IPS-11a (cell line): ENCODE results near the gene ABCC1.
"Not testable (repeated sequence)": the region's sequence is repeated elsewhere in the genome, so short reads cannot be mapped to it uniquely, and the experiment has no call there.

Source experiments
- H3K4me3 ChIP-seq: one replicate; pipeline ENCODE4 v1.5.1; 2013; ENCODE audit warnings: low read depth, low read length, control low read depth

The ABCC1 gene

DNA sequence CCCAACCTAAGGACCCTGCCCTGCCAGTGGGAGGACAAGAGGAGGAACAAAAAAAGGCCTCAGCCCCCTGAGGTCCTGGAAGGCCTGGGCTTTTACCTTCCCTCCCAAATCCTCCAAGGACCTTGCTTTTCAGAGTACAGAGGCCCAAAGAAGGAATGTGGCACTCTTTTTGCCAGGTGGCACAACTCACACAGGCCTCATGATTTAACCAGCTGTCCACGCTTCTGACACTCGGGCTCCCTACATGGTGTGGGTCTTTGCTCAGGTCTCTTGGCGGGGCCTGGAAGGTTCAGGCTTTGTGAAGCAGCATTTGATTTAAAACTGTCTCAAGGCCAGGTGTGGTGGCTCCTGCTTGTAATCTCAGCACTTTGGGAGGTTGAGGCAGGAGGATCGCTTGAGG is 153.3 kb downstream of the ABCC1 start:
- H3K4me3 ChIP-seq, result no peak overlapping the region

DNA sequence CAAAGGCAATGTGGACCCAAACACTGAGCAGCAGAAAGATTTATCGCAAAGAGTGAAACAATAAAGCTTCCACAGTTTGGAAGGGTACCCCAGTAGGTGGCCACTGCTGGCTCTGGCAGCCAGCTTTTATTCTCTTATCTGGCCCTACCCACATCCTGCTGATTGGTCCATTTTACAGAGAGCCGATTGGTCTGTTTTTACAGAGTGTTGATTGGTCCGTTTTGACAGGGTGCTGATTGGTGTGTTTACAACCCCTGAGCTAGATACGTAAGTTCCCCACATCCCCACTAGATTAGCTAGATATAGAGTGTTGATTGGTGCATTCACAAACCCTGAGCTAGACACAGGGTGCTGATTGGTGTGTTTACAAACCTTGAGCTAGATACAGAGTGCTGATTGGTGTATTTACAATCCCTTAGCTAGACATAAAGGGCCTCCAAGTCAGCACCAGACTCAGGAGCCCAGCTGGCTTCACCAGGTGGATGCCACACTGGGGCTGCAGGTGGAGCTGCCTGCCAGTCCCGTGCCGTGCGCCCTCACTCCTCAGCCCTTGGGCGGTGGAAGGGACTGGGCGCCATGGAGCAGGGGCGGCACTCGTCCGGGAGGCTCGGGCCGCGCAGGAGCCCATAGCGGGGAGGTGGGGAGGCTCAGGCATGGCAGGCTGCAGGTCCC is 154.9 kb downstream of the ABCC1 start:
- H3K4me3 ChIP-seq, result not testable (repeated sequence)

DNA sequence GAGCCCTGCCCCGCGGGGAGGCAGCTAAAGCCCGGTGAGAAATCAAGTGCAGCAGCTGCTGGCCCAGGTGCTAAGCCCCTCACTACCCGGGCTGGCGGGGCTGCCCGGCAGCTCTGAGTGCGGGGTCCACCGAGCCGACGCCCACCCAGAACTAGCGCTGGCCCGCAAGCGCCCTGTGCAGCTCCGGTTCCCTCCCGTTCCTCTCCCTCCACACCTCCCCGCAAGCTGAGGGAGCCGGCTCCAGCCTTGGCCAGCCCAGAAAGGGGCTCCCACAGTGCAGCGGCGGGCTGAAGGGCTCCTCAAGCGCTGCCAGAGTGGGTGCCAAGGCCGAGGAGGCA is 155.4 kb downstream of the ABCC1 start:
- H3K4me3 ChIP-seq, result not testable (repeated sequence)

DNA sequence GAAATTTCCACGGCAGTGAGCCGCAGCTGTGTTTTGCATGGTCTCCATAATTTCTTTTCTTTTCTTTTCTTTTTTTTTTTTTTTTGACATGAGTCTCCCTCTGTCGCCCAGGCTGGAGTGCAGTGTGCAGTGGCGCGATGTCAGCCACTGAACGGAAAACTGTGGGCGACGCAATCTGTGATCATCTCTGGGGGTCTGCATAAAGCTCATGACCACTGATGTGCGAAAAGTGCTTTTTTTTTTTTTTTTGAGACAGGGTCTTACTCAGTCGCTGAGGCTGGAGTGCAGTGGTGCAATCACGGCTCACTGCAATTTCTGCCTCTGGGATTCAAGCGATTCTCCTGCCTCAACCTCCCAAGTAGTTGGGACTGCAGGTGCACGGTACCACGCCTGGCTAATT is 156.2 kb downstream of the ABCC1 start:
- no peak overlapping the region for H3K4me3 ChIP-seq

DNA sequence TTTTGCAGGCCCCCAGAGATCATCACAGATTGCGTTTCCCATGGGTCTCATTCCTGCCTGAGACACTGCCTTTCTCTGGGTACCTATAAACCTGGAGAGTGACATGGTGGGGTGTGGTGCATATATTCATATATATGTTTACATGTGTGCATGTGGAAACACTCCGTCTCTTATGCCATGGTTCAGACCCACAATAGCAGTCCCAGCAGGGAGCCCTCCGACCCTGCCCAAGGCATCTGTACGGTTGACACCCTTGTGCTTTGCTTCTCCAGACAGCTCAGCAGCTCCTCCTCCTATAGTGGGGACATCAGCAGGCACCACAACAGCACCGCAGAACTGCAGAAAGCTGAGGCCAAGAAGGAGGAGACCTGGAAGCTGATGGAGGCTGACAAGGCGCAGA is 157.1 kb downstream of the ABCC1 start:
- H3K4me3 ChIP-seq, result no peak overlapping the region

DNA sequence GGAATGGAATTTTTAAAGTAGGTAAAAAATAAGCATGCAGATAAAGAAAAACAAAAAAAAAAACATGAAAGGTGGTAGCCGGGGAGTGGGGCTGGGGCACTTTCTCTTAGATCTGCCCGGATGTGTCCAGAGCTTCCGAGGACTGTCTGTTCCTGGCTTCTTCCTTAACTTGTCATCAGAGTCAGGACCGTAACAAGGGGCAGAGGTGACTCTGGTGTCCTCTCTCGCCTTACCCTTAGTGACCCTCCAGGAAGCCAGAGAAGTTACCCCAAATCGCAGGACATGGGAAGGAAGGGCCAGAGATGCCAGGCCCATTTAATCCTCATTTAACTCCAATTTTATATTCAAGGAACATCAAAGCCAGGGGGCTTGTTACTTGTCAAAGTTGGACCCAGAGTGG is 158.4 kb downstream of the ABCC1 start:
- no peak overlapping the region for H3K4me3 ChIP-seq

DNA sequence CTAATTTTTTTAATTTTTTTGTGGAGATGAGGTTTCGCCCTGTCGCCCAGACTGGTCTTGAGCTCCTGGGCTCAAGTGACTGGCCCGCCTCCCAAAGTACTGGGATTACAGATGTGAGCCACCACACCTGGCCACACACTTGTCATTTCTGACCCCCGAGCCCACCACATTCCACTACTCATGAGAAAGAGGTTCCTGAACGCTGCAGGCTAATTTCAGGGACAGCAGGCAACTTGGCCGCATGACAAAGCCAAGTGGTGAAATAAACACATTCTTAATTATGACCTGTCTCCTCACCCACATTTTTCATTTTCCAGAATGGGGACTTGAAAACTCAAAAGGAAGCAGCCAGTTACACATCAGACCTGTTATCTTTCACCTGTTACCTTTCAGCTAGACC is 159.3 kb downstream of the ABCC1 start:
- H3K4me3 ChIP-seq, result no peak overlapping the region

DNA sequence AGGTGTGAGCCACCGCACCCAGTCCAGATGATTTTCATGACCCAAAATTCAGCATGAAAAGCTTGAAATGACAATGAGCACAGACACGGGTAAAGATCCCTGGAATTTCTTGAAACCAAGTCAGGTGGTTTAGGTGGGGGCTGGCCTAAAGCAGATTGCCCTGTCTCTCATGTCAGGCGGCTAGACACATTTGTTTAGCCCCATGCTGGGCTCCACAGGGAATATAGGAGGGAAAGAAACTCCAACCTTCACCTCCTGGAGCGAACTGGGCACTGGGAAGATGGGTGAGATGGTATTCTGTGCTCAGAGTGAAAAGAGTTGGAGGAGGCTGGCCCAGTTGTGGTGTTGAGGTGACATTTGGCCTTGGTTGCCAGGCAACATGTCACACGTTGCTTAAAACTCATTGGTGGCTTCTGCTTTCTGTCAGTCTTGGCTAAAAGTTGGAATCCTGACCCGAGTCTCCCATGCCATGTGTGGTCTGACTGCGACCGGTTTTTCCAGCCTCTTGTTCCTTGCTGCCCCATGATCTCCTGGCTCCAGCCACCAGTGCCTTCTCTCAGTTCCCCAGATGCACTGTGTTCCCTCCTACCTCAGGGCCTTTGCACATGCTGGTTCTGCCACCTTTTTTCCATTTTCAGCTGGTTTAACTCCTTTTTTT is 160.2 kb downstream of the ABCC1 start:
- no peak overlapping the region for H3K4me3 ChIP-seq

DNA sequence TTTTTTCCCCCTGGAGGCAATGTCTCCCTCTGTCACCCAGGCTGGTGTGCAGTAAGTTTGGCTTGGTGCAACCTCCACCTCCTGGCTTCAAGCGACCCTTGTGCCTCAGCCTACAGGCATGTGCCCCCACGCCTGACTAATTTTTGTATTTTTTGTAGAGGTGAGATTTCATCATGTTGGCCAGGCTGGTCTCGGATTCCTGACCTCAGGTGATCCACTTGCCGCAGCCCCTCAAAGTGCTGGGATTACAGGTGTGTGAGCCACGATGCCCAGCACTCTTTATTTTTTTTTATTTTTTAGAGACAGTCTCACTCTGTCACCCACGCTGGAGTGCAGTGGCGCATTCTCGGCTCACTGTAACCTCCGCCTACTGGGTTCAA is 160.7 kb downstream of the ABCC1 start:
- H3K4me3 ChIP-seq, result no peak overlapping the region

DNA sequence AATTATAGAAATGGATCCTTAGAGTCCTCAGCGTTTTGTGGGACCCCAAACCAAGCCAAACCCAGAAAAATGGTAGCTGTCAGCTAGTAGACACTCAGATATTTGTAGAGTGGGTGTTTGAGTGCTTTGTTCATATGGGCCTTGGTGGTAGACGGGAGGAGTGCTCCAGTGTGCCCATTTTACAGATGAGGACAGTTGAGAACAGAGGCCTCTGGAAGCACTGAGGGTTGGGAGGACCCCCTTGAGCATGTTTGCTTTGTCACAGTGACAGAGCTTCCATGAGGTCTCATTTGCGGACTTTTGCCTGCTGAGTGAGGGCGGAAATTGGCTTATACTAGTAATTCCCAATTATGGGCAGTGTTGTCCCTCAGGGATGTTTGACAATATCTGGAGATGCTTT is 162.2 kb downstream of the ABCC1 start:
- H3K4me3 ChIP-seq, result no peak overlapping the region

DNA sequence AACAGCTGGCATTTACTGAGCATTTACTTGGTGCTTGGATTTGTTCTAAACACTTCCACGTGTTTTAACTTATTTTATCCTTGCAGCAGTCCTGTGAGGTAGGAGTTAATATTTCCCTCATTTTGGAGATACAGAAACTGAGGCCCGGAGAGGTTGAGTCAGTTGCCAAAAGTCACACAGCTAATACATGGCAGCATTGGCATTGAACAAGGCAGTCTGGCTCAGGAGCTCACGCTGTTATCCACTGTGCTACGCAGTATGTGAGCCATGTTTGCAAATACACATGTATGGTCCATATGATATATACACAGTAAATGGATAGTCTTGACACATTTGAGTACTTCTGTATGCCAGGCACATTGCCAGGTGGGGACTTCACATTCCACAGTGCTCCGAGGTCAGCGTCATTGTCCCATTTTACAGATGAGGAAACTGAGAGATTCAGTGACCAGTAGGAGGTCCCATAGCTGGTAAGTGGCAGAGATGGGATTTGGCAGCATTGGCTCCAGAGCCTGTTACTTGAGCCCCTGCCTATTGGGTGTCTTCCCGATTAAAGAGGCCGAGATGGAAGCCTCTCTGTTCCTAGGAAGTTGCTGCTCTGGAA is 163.1 kb downstream of the ABCC1 start:
- H3K4me3 ChIP-seq, result no peak overlapping the region

DNA sequence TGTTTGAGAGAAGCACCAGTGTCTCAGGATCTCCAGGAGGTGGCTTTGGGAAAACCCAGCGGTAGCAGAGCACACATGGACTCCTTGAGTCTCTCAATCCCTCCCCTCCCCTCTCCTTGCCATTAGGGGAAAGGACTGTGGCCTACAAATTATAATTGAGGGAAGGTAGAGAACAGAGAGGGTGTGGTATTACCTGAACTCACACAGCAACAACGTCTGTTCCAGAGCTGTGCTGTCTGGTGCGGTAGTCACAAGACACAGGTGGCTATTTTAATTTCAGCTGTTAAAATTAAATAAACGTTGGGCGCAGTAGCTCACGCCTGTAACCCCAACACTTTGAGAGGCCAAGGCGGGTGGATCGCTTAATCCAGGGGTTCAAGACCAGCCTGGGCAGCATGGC is 163.7 kb downstream of the ABCC1 start:
- H3K4me3 ChIP-seq, result no peak overlapping the region

DNA sequence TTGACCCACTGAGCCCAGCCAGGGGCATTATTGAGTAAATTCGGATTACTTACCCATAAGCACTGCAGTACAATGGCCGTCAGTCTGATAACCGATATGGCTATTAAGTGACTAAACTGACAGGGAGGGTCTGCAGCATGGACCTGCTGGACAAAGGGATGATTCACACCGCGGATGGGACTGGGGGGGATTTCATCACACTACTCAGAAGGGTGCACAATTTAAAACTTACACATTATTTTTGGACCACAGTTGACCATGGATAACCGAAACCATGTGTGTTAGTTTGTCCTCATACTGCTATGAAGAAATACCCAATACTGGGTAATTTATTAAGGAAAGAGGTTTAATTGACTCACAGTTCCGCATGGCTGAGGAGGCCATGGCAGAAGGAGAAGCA is 167.4 kb downstream of the ABCC1 start:
- H3K4me3 ChIP-seq, result no peak overlapping the region

DNA sequence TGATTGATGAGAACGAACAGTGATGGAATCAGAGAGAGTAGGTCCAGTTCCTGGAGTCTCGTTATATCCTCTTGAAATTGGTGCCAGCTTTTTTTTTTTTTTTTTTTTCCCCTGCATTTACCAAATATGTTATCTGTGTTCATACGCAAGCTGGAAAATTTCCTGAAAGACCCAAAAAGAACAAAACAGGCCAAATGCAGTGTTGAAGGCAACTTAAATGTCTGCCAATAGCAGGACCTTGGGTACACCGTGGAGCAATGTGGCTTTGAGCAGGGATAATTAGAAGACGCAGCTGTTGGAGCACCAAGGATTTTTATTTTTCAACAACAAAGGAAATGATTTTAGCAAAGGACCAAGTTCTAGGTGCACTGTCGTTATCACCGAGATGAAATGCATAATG is 168.9 kb downstream of the ABCC1 start:
- no peak overlapping the region for H3K4me3 ChIP-seq

DNA sequence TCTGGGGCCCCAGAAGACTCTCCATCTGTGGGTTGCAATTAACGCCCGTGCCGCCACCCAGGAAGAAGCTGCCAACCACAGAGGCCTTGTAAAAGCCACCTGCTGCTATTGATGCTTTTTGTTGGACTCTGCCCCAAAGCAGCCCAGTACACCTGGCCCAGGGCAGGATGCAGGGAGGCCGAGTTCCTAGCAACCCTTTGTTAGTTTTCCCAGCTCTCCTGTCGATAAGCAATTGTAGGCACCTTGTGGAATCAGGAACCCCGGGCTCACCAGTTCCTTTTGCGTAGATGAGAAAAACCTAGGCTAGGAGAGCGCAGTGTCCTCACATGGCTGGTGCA is 170.6 kb downstream of the ABCC1 start:
- H3K4me3 ChIP-seq, result no peak overlapping the region

DNA sequence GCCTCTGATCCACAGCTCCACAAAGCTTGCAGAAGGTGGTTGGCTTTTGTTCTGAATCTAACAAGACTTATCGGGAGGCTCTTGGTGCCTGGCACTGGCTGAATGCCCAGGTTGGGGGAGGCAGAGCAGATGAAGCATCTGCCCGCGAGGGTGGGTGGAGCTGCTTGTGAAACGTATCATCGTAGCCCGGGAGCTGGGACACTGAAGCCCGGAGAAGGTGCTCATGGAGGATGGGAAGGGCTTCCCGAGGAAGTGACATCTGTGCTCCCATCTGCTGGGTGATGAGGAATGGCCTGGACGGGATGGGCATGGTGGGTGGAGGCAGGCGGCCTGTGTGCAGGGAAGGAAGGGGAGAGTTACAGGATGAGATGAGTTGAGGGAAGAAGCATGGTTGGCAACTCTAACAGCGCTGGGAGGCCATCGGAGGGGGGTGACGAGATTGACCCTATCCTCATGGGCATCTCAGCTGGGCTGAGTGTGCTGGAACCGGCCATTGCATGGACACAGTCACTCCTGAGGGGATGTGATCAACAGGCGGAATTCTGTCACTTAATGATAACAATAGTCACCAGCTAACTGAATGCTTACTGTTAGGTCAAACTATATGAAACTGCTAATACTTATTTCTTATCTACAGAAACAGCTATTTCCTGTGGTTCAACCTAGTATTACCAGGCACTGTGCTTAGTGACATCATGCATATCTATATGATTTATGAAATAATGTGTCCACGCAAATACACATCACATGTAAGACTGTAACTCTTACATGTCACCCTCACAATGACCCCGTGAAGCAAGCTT is 171.2 kb downstream of the ABCC1 start:
- H3K4me3 ChIP-seq, result no peak overlapping the region

DNA sequence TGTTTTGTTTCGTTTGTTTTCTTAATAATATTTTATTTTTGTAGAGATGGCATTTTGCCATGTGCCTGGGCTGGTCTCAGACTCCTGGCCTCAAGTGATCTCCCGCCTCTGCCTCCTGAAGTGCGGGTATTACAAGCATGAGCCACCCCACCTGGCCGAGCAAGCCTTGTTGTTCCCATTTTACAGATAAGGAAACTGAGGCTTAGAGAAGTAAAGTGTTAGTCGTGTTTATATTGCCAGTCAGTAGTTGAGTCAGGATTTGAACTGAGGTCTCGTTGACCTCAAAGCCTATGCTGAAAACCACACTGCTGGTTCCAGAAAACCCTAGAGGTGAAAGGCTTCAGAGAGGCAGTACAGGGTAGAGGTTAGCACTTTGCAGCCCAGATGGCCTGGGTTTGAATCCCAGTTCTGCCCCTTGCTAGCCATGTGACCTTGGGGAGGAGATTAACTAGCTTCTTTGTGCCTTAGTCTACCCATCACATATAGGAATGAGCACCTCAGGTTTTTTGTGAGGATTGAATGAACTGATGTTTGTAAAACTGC is 171.8 kb downstream of the ABCC1 start:
- no peak overlapping the region for H3K4me3 ChIP-seq

DNA sequence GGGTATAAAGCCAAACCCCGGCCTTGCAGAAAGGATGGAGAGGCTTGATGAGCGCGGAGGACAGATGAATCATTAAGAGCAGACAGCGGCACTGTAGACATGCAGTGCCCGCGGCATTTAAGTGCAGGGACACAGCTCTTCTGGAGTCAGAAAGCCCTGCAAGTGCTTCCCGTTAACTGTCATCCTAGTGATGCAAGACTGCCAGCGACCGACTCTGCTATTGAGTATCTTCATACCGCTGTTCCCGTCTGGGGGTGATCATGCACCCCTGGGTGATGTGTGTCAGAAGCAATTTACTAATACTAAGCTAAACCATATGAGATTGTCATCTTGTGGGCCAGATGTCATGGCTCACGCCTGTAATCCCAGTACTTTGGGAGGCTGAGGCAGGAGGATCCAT is 172.8 kb downstream of the ABCC1 start:
- H3K4me3 ChIP-seq, result no peak overlapping the region

DNA sequence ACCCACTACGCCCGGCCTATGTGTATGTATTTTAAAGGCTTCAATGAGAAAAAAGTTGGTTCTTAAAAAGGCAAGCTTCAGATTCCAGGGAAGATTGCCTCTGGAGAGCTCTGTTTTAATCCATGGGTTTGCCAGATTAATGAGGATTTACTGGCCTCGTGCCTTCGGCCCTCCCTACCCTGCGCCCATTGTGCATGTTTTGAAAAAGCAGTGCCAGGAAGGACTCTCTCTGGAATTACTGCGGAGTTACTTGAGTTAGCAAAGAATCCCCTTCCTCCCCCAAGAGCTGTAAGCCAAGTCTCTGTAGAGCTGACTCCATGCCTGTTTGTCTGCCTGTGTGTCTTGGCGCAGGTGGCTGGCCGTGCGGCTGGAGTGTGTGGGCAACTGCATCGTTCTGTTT is 175.0 kb downstream of the ABCC1 start:
- H3K4me3 ChIP-seq, result no peak overlapping the region

DNA sequence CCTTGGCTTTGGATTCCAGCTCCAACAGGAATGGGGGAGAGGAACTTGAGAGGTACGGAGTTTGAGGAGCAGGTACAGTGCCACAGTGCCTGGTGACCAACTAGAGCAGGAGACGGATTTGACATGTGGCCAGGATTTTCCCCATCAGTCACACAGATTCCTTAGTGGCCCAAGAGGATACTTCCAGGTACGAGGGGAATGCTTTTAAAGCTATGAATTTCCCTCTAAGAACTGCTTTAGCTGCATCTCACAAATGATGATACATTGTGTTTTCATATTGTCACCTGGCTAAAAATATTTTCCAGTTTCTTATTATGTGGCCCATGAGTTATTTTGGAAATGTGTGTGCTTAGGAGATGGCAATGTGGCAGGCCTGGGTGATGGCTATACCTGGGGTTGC is 175.6 kb downstream of the ABCC1 start:
- H3K4me3 ChIP-seq, result no peak overlapping the region

DNA sequence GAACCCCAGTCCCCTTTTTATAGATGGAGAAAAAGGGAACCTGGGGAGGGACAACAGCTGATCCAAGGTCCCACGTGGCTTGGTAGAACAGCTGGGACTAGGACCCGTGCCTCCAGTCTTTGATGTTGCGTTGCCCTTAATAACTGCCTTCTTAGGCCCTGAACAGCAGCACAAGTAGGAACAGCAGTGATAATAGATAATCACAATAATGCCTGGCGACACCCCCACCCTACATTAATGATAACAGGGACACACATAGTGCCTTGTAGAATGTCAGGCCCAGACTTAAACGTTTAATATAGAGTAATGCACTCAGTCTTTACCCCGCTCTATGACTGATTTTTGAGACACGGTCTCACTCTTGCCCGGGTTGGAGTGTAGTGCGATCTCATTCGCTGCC is 177.5 kb downstream of the ABCC1 start:
- no peak overlapping the region for H3K4me3 ChIP-seq
